ENCODE measurements around the gene MAZ. TPM values are rescaled to one million over a fixed set of nuclear protein-coding genes. Genes with fewer than 3 reads are reported as not detected.
"Not testable (repeated sequence)": the region's sequence is repeated elsewhere in the genome, so short reads cannot be mapped to it uniquely, and the experiment has no call there.

MAZ gene
- 353 and 357 TPM in 2 replicates for total RNA-seq

DNA sequence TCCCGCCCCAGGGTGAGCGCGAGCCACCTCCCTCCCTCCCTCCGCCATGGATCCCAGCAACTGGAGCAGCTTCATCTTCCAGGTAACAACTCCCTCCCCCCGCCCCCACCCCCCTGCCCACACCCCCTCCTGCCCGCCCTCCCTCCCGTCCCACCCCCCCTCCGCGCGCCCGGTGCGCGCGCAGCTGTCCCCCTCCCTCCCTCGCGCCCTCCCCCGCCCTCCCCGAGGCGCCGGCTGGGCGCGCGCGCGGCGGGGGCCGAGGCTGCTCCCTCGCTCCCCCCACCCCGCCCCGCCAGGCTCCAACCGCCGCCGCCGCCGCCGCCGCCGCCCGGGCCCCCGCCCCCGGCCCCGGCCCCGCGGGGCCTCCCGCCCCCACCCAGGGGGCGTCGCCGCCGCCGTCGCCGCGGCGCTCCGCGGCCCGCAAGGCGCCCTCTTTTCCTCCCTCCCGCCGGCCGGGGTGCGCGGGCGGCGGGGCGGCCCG, at the start of gene MAZ:
Gene MAZ, plus strand, starts transcription at position 431 of the 481 bp plus-strand sequence. CDS start 173 bp downstream, outside the sequence.
- intact Hi-C loops (cut with micrococcal nuclease): loop anchor here (5.0 kb wide), 2 partner anchors 891 to 984 kb away; partner anchors contain the start of genes ATXN2L and SRCAP

DNA sequence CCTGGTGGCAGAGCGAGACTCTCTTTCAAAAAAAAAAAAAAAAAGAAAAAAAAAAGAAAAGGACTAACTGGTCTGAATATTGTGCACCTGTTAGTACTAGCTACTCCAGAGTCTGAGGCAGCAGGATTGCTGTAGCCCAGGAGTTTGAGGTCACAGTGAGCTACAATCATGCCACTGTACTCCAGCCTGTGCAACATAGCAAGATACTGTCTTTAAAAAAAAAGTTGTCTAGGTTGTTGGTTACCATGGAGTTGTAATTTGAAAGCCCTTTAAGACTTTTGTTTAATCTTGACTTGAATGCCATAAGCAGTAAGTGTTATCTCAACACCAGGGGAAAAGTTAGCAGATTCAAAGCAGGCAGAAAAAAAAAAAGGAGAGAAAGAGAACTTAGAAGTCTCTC, 49.7 kb upstream of the MAZ start:
- intact Hi-C loops (cut with micrococcal nuclease): no loop called here

DNA sequence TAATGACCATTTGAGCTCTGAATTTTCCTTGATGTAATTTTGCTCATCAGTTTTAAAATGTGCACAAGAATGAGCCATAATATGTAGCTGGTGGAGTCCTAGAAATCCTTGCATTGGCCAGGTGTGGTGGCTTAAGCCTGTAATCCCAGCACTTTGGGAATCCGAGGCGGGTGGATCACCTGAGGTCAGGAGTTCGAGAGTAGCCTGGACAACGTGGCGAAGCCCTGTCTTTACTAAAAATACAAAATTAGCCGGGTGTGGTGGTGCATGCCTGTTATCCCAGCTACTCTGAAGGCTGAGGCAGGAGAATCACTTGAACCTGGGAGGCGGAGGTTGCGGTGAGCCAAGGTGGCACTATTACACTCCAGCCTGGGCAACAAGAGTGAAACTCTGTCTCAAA, 49.2 kb upstream of the MAZ start:
- intact Hi-C loops (cut with micrococcal nuclease): not testable (repeated sequence)

DNA sequence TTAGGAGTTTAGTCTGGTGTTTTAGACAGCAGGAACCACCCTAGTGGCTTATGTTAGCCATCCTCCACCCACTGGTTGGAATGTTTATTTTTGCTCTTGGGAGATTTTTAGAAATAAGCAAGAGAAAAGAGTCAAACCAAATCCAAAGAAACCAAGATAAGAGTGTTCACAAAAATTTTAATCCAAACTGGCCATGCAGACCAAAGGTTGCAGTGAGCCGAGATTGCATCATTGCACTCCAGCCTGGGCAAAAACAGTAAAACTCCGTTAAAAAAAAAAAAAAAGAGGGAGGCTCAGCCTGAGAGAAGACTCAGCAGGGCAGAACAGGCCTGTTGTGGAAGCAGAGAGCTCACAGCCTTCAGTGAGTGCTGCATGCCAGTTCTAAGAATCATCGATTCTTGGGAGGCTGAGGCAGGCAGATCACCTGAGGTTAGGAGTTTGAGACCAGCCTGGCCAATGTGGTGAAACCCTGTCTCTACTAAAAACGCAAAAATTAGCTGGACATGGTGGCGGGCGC, 48.3 kb upstream of the MAZ start:
- intact Hi-C loops (cut with micrococcal nuclease): no loop called here

DNA sequence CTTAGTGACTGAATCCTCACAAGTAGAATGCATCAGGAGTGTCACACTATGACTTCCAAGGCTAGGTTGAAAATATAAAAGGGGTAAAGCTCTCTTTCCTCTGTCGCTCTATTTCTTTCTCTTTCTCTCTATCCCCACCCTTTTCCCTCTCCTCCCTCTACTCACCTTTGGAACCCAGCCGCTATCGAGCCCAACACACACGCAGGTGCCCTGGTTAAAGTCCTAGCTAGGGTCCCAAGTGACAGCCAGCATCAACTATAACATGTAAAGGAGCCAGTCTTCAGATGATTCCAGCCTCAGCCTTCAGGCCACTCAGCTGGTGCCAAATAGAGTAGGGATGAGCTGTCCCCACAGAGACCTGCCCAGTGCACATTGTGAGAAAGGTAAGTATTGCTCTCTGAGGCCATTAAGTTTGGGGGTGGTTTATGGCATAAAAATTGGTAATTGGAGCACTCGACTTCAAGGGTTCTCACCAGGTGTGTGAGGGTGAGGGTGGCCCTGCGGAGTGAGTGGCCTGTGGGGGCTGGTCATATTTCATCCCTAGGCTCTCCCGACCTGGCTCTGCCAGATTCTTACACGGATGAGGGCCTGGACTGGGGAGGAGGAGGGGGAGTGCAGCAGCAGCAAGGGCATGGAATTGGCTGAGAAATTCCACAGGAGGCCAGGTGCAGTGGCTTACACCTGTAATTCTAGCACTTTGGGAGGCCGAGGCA, 45.6 kb upstream of the MAZ start:
- intact Hi-C loops (cut with micrococcal nuclease): no loop called here

- intact Hi-C loops (cut with micrococcal nuclease): not testable (repeated sequence)
These were observed 45.1 kb upstream of the MAZ start for GRCh38 chr16:29761280-29761651.

- intact Hi-C loops (cut with micrococcal nuclease): no loop called here
These were observed 44.4 kb upstream of the MAZ start for GRCh38 chr16:29761882-29762281.

GRCh38 chr16:29763326-29763725, 43.0 kb upstream of the MAZ start:
- intact Hi-C loops (cut with micrococcal nuclease): no loop called here

DNA sequence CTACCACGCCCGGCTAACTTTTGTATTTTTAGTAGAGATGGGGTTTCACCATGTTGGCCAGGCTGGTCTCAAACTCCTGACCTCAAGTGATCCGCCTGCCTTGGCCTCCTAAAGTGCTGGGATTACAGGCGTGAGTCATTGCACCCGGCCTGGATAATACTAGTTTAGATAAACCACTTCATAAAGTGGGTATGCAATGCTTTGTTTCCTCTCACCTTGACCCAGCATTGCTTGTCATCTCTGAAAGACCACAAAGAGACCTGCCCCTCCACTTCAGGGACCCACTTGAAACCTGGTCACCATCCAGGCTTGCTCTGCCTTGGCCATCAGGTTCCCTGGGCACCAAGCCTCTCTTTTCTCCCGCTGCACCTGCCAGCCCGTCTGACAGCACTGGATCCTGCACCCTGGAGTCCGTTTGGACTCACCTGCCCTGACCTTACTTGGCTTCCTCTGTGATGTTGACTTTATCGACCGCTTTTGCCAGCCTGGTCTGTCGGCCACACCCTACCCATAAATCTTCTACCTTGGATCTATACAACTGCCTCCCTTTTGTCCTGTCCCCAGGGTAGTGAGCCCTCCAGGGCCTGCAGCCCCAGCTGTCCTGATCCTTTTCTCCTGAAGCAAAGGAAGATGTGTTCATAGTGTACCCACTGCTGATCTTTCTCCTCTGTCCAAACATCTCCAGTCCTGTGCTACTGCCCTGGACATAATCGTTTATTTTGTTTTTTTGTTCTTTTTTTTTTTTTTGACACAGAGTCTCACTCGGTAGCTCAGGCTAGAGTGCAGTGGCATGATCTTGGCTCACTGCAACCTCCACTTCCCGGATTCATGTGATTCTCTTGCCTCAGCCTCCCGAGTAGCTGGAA, 40.9 kb upstream of the MAZ start:
- intact Hi-C loops (cut with micrococcal nuclease): no loop called here

DNA sequence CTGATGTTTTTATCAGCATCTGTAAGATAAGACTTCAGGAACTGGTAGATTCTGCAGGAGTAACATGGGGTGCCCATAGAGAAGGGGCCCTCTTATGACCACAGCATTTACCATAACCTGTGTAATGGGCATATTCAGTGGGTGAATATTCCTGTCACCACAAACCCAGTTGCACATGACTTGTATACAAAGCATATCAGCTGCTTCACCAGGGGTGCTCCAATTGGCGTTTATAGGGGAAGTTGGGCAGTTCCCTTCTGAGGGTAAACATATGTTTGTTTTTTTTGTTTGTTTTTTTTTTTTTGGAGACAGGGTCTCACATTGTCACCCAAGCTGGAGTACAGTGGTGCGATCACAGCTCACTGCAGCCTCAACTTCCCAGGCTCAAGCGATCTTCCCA, 39.8 kb upstream of the MAZ start:
- intact Hi-C loops (cut with micrococcal nuclease): no loop called here

- intact Hi-C loops (cut with micrococcal nuclease): no loop called here
These were observed 39.3 kb upstream of the MAZ start for GRCh38 chr16:29767062-29767461.

GRCh38 chr16:29769507-29769906, 36.8 kb upstream of the MAZ start:
- intact Hi-C loops (cut with micrococcal nuclease): no loop called here

GRCh38 chr16:29770250-29770929, 35.9 kb upstream of the MAZ start:
- intact Hi-C loops (cut with micrococcal nuclease): no loop called here

- intact Hi-C loops (cut with micrococcal nuclease): not testable (repeated sequence)
These were observed 34.0 kb upstream of the MAZ start for GRCh38 chr16:29772330-29772729.

DNA sequence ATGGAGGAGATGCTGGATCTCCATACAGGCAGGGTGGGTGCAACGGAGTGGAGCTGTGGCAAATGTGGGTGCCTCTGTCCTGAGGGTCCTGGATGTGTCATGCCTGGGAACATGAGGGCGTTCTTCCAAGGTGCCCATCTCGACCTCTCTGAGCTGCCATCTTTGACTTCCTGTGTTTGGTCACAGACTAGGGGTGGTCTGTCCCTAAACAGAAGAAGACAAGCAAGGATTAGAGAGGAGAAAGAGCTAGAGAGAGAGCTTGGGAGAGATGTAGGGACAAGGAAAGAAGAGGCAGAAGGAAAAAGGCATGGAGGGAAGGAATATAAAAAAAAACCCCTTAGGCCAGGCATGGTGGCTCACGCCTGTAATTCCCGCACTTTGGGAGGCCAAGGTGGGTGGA, 31.6 kb upstream of the MAZ start:
- intact Hi-C loops (cut with micrococcal nuclease): no loop called here

GRCh38 chr16:29775742-29776408, 30.5 kb upstream of the MAZ start:
- intact Hi-C loops (cut with micrococcal nuclease): no loop called here

DNA sequence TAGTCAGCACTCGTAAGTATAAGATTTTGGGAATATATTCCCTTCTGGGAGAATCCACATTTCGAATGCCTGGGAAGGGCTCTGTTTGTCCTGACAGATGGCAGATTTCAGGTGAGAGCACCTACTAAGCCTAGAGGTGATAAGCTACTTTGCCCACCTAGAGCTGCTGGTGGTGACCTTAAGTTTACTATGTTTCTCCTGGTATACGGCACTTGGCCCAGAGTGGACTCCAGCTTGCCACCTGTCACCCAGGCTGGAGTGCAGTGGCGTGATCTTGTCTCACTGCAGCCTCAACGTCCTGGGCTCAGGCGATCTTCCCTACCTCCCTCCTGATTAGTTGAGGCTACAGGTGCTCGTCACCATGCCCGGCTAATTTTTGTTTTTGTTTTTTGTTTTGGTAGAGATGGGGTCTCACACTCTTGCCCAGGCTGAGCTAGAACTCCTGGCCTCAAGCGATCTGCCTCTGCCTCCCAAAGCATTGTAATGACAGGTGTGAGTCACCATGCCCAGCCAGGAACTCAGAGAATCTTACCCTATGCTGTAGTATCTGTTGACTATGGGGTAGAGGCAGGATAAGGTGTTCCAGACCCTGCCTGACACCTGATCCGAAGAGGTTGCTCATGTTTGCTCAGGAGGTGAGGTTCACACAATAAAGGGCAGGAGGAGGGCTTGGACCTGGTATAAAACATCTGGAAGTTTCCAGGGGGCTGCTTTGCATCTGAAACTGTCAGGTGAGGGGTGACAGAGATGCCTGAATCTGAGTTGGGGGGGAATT, 28.6 kb upstream of the MAZ start, which contains the start of gene ZG16:
Gene ZG16, plus strand, starts transcription at position 681 of the 775 bp plus-strand sequence. CDS start 1,011 bp downstream, outside the sequence.
- intact Hi-C loops (cut with micrococcal nuclease): no loop called here

- intact Hi-C loops (cut with micrococcal nuclease): no loop called here
These were observed 26.9 kb upstream of the MAZ start for GRCh38 chr16:29779474-29779873.

- intact Hi-C loops (cut with micrococcal nuclease): not testable (repeated sequence)
These were observed 23.0 kb upstream of the MAZ start for GRCh38 chr16:29783094-29783953.
